ENCODE data around the gene PTPRU.

Gene PTPRU

GRCh38 chr1:29269382-29269781 is 33.1 kb downstream of the PTPRU start:
- TF ChIP-seq, protein P1, sequence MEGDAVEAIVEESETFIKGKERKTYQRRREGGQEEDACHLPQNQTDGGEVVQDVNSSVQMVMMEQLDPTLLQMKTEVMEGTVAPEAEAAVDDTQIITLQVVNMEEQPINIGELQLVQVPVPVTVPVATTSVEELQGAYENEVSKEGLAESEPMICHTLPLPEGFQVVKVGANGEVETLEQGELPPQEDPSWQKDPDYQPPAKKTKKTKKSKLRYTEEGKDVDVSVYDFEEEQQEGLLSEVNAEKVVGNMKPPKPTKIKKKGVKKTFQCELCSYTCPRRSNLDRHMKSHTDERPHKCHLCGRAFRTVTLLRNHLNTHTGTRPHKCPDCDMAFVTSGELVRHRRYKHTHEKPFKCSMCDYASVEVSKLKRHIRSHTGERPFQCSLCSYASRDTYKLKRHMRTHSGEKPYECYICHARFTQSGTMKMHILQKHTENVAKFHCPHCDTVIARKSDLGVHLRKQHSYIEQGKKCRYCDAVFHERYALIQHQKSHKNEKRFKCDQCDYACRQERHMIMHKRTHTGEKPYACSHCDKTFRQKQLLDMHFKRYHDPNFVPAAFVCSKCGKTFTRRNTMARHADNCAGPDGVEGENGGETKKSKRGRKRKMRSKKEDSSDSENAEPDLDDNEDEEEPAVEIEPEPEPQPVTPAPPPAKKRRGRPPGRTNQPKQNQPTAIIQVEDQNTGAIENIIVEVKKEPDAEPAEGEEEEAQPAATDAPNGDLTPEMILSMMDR (IDR thresholded peaks at IDR 0.05; ENCODE audit: low read depth, low read length, missing control alignments): no peak
- no peak overlapping the region for H3K4me3 ChIP-seq (replicated peaks; ENCODE audit: low read depth, low read length)
- no peak for DNase-seq (ENCODE audit: extremely low read depth, low read depth)

- no peak overlapping the region for H3K4me3 ChIP-seq (replicated peaks; ENCODE audit: low read depth, low read length)
- TF ChIP-seq, protein P1 (IDR thresholded peaks at IDR 0.05; ENCODE audit: low read depth, low read length, missing control alignments): no peak
- DNase-seq (ENCODE audit: extremely low read depth, low read depth): no peak
Measured at GRCh38 chr1:29270929-29271521, 34.7 kb downstream of the PTPRU start.

DNA sequence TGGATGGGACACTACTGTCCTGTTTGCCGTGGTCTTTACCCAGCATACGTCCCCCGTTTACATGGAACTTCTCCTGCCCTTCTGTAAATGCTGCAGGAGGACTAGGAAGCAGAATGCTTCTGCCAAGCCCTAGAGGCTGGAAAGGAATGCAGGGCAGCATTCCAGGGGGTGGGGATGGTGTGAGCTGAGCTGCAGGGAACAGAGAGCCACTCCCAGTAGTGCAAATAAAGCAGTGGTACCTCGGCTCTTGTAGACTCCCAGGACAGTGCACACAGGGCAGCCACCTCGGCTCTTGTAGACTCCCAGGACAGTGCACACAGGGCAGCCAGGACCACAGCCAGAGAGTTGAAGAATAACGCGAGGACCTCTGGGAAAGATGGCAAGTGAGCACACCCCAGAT is 35.4 kb downstream of the PTPRU start:
- TF ChIP-seq, protein P1 (IDR thresholded peaks at IDR 0.05; ENCODE audit: low read depth, low read length, missing control alignments): no peak
- DNase-seq (ENCODE audit: extremely low read depth, low read depth): no peak

DNA sequence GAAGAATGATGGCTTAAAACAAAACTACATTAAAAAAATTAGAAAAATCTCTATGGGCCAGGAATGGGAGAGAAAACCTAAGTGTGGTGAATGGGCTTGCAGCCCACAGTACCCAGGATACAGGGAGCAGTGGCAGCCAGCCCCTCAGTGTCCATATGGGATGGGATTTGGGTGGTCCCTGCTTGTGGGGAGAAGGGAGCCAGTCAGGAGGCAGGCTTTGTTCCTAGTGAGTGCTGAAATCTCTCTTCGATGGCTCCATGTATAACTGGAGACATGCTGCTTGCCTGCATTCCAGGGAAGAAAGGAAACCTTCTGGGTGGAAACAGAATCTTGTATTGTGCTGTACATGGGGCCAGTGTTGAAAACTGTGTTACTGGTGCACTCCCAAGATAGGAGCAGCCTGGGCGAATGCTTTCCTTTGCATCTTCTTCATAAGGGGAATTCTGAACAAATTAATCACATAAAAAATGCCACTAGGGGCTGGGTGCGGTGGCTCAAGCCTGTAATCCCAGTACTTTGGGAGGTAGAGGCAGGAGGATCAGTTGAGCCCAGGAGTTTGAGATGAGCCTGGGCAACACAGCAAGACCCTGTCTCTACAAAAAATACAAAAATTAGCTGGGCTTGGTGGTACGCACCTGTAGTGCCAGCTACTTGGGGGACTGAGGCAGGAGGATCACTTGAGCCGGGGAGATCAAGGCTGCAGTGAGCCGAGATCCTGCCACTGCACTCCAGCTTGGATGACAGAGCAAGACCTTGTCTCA is 36.0 kb downstream of the PTPRU start:
- no peak for DNase-seq (ENCODE audit: extremely low read depth, low read depth)

More for the DNA sequence above, 35.4 kb downstream of the PTPRU start:
- H3K4me3 ChIP-seq (replicated peaks; ENCODE audit: low read depth, low read length): no peak overlapping the region

GRCh38 chr1:29275435-29275834 is 39.1 kb downstream of the PTPRU start:
- DNase-seq (ENCODE audit: extremely low read depth, low read depth): no peak
- H3K4me3 ChIP-seq (replicated peaks; ENCODE audit: low read depth, low read length): no peak overlapping the region
- TF ChIP-seq, protein P1 (IDR thresholded peaks at IDR 0.05; ENCODE audit: low read depth, low read length, missing control alignments): no peak

More for the DNA sequence above, 36.0 kb downstream of the PTPRU start:
- TF ChIP-seq, protein P1 (IDR thresholded peaks at IDR 0.05; ENCODE audit: low read depth, low read length, missing control alignments): no peak
- no peak overlapping the region for H3K4me3 ChIP-seq (replicated peaks; ENCODE audit: low read depth, low read length)

GRCh38 chr1:29278124-29278523 is 41.8 kb downstream of the PTPRU start:
- DNase-seq (ENCODE audit: extremely low read depth, low read depth): no peak
- TF ChIP-seq, protein P1 (IDR thresholded peaks at IDR 0.05; ENCODE audit: low read depth, low read length, missing control alignments): no peak
- H3K4me3 ChIP-seq (replicated peaks; ENCODE audit: low read depth, low read length): no peak overlapping the region
